SKM-1 treated with dmso at 0.1 percent for 144 hours (cell line): ENCODE results near the gene CSTPP1.
A peak's percentile ranks its signal among the peaks of the same experiment; 100 is the strongest.

Experiments used
- DNase-seq: peaks from one replicate; lab custom pipeline; 2025; ENCODE audit not compliant: unreplicated experiment; lab: John Stamatoyannopoulos, UW

Gene CSTPP1

DNA sequence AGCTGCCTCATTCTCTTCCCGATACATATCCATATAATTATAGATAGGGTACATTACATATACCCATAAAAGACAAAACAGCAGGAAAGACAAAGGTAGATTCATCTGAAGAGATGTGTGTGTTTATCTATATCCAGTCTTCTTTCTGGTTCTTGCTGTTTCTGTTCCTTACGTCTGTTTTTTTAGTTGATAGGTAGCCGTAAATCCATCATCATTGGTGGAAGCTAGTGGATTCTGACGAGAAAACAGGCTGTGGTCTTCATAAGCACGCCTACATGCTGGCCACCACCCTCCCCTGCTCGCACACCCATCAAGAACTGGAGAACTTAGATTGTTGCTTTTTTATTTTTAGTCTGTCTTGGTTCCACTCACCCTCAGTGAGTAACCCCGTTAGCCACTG, 188.5 kb downstream of the CSTPP1 start:
- DNase-seq, result no peak

- no peak for DNase-seq
Measured at GRCh38 chr11:47127213-47127612, 190.7 kb downstream of the CSTPP1 start.

GRCh38 chr11:47130543-47130942, 194.0 kb downstream of the CSTPP1 start:
- no peak for DNase-seq

DNA sequence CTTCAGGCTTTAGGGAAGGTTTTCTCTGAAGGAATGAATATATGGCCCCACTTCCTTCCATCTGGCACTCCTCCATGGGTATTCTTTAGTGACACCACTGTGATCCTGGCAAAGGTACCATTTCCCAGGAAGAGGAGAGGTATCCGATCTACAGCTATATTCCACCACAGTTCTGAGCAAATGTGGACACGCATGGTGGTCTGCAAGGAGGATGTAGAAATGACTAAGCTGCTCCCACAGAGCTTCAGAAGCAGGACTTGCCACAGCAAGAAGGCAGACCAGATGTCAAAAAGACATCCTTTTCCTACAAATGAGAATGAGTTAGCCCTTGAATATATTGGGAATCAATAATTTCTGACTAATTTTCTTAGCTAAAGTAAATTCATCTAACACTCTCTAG, 194.6 kb downstream of the CSTPP1 start:
- DNase-seq, result no peak

GRCh38 chr11:47132490-47132889, 195.9 kb downstream of the CSTPP1 start:
- DNase-seq, result no peak

GRCh38 chr11:47132981-47133380, 196.4 kb downstream of the CSTPP1 start:
- DNase-seq, result no peak

DNA sequence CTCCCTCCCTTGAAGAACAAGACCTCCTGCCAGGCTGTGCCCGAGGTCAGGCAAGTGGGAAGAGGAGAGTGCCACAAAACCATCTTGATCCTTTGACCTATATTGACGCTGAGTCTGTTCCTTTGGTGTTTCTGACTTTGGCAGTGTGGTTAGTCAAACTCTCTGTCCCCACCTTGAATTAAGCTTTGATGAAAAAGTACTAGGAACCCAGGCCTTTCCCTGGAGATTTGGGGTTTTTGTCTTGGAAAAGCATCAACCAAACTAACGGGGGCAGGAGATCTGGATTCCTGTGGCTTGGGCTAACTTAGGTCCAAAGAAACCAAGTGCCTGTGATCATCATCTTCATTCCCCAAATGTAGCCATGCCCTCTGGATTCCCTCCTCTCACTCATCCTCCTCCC, 199.8 kb downstream of the CSTPP1 start:
- no peak for DNase-seq

DNA sequence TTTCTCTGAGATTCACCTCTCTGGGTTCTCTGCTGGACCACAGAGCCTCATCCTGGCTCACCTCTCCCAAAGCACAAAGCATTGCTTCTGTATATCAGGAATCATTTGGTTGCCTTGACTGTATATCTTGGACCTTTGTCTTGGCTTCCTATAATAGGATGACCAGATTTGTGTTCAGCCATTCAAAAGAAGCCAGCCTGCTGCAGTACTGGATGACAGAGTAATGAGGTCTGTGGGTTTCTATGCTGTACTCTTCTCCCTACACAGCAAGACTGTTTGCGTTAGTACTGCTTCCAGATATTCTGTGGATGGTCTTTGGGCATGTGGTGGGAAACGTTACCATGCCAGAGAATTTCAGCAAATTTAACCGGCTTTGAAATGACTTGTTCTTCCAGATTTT, 200.4 kb downstream of the CSTPP1 start:
- no peak for DNase-seq

DNA sequence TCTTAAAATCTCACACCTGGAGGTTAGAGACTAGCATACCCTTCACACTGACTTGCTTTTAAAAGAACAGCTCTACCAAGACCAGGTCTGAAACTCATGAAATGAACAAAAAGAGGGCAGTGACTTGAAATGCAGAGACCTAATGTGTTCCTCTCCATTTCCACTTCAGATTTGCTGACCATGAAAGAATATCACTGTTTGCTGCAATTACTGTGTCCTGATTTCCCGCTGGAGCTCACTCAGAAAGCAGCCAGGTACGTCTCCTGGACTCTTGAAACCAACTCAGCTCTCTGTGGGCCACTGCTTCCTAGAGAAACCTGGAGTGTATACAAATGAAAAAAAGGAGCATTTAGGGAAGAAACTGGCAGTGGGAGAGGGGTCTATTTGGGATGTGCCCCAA, 200.9 kb downstream of the CSTPP1 start:
- DNase-seq, result no peak

DNA sequence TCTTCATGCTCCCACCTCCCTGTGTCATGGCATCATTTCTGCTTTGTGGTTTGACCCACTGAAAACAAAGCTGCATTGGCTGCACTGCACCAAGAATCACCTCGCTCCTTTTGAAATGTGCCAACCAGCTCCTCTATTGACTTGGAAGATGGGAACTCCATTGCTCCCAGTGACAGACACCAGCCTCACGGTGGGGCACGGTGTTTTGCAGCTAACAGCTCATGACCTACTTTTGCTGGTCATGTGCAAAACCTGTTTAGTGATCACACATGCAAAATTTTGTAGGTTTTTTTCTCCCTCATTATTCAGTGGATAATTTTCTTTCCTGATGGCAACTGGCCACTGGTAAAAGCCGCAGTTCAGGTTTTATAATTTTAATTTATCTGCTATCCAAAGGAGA, 203.3 kb downstream of the CSTPP1 start:
- DNase-seq, result no peak

- no peak for DNase-seq
Measured at GRCh38 chr11:47143322-47143721, 206.8 kb downstream of the CSTPP1 start.

- no peak for DNase-seq
Measured at GRCh38 chr11:47144541-47144940, 208.0 kb downstream of the CSTPP1 start.

DNA sequence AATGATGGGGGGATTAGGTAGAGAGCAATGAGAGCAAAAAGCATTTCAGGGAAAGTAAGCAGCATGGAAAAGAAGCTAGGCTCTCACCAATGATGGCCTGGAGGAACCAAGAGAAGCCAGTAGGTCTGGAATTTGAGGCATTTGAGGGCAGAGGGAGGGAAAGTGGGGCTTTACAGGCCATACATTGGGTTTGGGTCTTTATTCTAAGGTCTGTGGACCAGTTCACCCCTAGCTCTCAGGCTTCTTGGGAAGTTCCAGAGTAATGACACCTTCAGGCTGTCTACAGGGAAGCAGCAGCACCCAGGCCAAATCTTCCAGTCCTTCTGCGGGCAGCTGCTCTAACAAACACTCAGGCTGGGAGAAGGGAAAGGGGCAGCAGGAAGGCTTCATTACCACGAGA, 210.7 kb downstream of the CSTPP1 start:
- no peak for DNase-seq

DNA sequence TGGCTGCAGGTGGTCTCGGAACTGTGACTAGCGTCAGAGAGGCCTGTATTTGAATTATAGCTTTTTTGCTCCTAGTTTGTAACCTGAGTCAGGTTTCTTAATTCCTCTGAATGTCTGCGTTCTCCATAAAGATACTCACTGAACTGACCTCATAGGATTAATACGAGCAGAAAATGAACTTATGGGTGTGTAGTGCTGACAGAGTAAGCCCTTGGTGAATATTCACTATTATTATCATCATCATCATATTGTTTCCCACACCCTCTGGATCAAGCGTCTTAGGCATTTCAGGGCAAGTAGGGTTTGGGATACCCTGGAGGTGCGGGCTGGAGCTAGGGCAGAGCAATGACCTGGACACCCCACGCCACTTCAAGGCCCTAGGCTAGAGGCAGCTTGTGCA, 211.1 kb downstream of the CSTPP1 start:
- no peak for DNase-seq

DNA sequence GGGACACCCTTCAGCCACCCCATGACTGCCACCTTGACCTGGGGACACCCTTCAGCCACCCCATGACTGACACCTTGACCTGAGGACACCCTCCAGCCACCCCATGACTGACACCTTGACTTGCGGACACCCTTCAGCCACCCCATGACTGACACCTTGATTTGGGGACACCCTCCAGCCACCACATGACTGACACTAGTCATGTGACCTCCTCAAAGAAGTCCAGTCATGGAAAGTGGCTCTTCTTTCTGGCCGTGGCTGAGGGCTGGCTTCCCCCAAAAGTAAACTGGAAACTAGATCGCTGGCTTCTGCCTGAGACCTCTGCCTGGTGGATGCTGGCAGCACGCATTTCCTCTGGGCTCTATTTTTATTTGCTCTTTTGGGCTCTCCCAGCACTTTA, 211.7 kb downstream of the CSTPP1 start:
- DNase-seq, result no peak

DNA sequence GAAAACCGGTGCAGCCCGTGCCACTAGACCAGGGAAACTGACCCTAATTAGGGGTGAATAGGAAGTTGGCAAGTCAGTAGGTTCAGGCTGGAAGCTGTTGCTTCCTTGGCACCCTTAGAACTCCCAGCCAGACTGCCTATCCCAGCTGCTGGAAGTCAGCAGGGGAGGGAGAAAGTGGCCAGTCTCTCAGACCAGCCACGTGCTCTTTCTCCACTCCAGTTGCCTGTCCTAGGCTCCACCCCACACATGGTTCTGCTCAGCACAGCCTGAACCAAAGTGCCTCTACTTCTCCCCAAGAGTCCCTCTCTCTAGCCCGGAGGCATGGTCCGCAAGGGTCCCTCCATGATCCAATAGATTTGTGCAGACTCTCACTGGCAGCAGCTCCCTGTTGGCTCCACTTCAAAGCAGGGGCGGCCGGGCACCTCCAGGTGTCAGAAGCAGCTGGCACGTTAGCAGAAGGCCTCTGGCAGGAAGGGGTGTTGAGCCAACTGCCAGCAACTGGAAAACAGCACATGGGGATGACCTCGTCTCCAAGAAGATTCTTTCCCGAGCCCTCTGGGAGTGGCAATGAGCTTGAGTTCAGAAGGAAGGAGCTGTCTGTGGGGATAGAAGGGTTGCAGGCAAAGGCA, 212.5 kb downstream of the CSTPP1 start:
- DNase-seq, result no peak

DNA sequence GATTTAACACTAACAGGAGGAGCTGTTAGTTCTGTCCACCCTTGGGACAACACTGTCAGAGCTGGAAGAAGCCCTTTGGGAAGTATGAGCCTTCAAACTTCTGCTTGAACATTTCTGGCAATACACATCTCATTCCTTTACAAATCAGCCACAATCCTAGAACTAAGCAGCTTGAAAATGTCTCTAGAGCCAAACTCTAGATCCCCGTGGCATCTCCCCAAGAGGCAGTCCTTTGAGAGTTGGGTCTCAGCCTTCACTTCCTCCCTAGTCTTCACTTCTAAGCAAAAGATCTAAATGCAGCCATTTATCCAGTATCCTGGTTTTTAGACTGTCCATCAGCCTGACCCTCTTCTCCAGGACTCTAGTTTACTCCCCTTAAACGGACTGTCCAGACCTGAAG, 213.2 kb downstream of the CSTPP1 start:
- DNase-seq, result no peak

GRCh38 chr11:47152126-47152952, 215.8 kb downstream of the CSTPP1 start:
- DNase-seq, result no peak

GRCh38 chr11:47152953-47153950, 216.7 kb downstream of the CSTPP1 start:
- peak; percentile 73 for DNase-seq

- DNase-seq, result no peak
Measured at GRCh38 chr11:47154616-47155570, 218.3 kb downstream of the CSTPP1 start.
